ENCODE results near the gene FHIT.

FHIT gene

GRCh38 chr3:60010781-60011180 lies 1240.5 kb downstream of the FHIT start:
- H3K4me3 ChIP-seq (ENCODE audit: control insufficient read depth, low read depth, low read length): no peak overlapping the region
- TF ChIP-seq CTCF (IDR thresholded peaks at IDR 0.05; ENCODE audit: control insufficient read depth, insufficient read depth, low read depth, low read length, missing control alignments): no peak

GRCh38 chr3:60009931-60010478 lies 1241.2 kb downstream of the FHIT start:
- DNase-seq (ENCODE audit: low read depth): no peak
- no peak overlapping the region for H3K4me3 ChIP-seq (ENCODE audit: control insufficient read depth, low read depth, low read length)
- no peak for TF ChIP-seq CTCF (IDR thresholded peaks at IDR 0.05; ENCODE audit: control insufficient read depth, insufficient read depth, low read depth, low read length, missing control alignments)

More at GRCh38 chr3:60010781-60011180, 1240.5 kb downstream of the FHIT start:
- no peak for DNase-seq (ENCODE audit: low read depth)

DNA sequence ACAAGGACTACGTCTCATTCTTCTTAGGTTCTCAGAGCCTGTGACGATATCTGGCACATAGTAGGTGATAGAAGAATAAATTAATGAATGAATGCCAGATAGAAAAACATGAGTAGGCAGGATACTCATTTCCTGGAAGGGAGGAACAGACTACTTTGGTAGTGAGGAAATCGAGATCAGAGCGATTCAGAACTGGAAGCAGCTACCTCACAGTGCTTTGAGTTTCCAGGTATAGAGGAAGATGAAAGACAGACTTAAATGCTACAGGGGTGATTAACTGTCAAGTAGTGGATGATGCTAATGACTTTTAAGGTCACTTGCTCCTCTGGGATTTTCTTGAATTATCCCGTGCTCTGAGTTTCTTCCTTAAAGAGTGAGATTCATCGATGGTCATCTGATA lies 1249.9 kb downstream of the FHIT start:
- no peak for TF ChIP-seq CTCF (IDR thresholded peaks at IDR 0.05; ENCODE audit: control insufficient read depth, insufficient read depth, low read depth, low read length, missing control alignments)
- H3K4me3 ChIP-seq (ENCODE audit: control insufficient read depth, low read depth, low read length): no peak overlapping the region
- DNase-seq (ENCODE audit: low read depth): no peak

DNA sequence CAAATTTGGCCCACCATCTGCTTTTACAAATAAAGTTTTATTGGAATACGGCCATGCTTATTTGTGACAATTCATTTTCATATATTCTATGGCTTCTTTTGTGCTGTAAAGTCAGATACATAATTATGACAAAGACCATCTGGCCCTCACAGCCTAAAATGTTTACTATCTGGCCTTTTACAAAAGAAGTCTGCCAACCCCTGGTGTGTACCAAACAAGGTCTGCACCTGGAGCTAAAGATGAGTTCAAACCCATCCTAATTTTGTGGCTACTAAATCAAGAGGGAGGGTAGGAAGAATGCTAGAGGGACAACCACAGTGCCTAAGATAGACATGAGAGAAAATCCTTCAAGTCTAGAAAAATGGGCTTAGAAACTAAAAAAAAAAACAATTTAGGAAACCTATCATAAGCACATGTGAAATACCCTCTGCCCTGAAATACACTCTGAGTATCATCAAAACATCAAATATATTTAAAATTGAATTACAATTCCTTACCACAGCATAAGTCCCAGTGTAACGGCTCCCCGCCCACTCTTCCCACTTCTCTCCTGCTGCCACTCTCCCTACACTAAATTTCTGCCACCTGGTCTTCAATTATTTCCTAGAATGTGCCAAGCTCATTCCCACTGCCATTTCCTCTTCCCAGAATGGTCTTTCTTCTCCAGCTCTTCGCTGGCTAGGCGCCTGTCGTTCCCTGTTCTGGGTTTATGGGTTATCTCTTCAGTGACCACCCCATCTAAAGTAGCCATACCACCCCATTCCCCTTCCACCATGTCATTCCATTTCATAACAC lies 1250.7 kb downstream of the FHIT start:
- TF ChIP-seq CTCF (IDR thresholded peaks at IDR 0.05; ENCODE audit: control insufficient read depth, insufficient read depth, low read depth, low read length, missing control alignments): no peak
- no peak overlapping the region for H3K4me3 ChIP-seq (ENCODE audit: control insufficient read depth, low read depth, low read length)
- no peak for DNase-seq (ENCODE audit: low read depth)

DNA sequence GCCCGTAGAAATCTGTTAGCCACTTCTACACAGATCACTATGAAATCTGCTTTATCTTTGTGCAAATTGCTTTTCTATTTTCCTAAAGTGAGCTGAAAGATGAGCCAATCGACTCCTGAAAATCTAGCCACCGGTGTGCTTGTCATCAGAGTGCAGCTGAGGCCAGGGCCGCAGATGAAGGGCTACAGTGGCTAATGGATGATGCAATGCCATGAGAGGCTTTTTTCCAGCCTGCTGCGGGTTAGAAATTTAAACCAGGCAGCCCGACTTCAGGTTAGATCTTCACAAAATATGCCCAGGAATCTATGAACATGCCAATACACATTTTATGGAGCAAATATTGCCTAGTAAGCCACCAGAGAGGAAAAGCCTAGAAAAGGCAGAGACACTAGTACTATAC lies 1253.2 kb downstream of the FHIT start:
- TF ChIP-seq CTCF (IDR thresholded peaks at IDR 0.05; ENCODE audit: control insufficient read depth, insufficient read depth, low read depth, low read length, missing control alignments): no peak
- no peak for DNase-seq (ENCODE audit: low read depth)
- no peak overlapping the region for H3K4me3 ChIP-seq (ENCODE audit: control insufficient read depth, low read depth, low read length)

GRCh38 chr3:59997583-59997982 lies 1253.7 kb downstream of the FHIT start:
- no peak overlapping the region for H3K4me3 ChIP-seq (ENCODE audit: control insufficient read depth, low read depth, low read length)
- no peak for DNase-seq (ENCODE audit: low read depth)
- TF ChIP-seq CTCF (IDR thresholded peaks at IDR 0.05; ENCODE audit: control insufficient read depth, insufficient read depth, low read depth, low read length, missing control alignments): no peak

All from AG09309 (cell line).